ENCODE measurements around the gene ZFAND2A.
"Not testable (repeated sequence)": the region's sequence is repeated elsewhere in the genome, so short reads cannot be mapped to it uniquely, and the experiment has no call there.

ZFAND2A gene, protein sequence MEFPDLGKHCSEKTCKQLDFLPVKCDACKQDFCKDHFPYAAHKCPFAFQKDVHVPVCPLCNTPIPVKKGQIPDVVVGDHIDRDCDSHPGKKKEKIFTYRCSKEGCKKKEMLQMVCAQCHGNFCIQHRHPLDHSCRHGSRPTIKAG

DNA sequence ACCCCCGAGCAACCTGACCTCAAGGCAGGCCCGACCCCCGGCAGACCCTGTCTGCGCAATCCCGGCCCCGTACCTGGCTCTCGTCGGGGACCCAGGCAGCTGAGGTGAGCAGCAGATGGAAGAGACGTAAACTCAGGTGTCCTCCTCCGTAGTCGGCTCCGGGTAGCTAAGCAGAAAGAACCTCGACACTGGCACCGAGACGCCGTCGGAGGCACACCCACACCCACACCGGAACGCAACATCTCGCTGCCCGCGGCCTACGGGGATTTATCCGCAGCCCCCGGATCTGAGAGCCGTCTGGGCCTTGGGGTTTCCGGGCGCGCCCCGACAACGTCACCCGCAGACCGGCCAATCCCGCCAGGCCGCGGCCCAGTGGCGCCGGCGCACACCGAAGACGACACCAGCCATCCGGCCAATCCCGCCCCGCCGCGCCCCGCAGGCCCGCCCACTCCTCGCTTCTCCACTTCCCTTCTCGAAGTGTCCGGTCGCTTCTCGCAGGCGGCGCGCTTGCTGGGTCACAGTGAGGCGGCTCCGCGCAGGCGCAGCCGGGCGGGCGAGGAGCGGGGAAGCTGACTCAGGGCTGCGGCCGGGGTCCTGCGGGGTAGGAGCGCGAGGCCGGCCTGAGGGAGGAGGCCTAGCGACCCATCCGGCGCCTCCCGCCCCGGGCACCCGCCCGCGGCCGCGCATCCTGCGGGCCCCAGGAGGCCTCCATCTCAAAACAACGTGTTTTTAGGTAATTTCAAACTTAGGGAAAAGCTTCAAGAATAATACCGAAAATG is at the start of gene ZFAND2A:
TSS of gene ZFAND2A (minus strand) at position 306 of the 779 bp plus-strand sequence. CDS start 1,984 bp downstream, outside the sequence.
- FAIRE-seq = no peak

DNA sequence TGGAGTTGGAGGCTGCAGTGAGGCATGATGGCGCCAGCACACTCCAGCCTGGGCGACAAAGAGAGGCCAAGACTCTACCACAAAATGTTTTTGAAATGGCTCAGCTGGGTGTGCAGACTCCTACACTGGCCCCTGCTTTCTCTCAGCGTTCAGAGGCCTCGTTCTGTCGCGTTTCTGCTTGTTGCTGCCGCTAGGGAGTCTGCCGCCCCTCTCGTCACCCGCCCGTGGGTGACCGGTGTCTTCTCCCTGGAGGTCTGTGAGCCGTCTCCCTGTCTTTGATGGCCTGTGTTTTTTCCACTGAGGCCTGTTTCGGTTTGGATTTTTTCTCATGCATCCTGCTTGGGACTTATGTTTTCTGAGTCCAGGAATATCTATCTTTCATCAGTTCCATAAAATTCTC is 49.1 kb upstream of the ZFAND2A start:
- no peak for FAIRE-seq

DNA sequence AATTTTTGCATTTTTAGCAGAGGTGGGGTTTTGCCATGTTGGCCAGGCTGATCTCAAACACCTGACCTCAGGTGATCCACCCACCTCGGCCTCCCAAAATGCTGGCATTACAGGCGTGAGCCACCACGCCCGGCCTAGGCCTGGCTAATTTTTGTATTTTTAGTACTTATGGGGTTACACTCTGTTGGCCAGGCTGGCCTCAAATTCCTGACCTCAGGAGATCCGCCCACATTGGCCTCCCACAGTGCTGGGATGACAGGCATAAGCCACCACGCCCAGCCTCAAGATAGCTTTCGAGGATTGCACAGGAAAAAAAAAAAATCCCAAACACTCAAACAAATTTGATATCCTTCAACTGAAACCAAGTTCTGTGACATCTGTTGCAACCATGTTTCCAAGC is 45.7 kb upstream of the ZFAND2A start:
- FAIRE-seq = not testable (repeated sequence)

DNA sequence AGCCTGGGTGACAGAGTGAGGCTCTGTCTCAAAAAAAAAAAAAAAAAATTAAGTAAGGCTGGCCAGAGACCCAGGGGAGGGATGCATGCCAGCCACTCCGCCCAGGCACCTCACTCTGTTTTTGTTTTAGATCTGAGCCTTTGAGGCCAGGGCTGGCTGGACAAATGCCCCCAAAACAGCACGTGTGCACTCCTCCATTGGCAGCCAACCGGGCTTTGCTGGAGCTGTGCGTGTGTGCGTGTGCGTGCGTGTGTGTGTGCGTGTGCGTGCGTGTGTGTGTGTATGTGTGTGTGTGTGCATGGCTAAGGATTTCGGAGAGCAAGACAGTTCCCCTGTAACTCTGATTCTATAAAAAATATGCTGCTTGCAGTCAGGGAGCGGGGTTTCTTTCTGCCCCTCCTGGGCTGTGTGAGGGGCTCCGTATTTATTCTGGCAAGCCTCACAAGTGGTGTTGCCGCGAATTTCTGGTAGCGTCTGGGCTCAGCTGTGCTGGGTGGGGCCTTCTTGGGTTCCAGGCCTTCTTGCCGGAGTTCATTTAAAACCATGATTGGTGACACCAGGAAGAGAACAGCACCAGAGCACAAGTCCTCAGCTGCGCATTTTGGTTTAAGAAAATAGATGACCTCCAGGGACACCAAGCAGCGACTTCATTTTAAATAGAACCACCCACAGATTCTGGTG is 44.6 kb upstream of the ZFAND2A start:
- no peak for FAIRE-seq

DNA sequence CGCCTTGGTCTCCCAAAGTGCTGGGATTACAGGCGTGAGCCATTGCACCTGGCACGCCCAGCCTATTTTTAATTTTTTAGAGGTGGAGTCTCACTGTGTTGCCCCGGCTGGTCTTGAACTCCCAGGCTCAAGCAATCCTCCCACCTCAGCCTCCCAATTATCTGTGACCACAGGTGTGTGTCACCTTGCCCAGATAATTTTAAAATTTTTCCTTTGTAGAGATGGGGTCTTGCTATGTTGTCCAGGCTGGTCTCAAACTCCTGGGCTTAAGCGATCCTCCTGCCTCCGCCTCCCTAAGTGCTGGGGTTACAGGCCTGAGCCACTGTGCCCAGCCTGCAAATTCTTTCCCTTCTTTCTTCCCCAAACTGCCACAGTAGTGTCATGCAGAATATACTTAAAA is 42.9 kb upstream of the ZFAND2A start:
- not testable (repeated sequence) for FAIRE-seq

DNA sequence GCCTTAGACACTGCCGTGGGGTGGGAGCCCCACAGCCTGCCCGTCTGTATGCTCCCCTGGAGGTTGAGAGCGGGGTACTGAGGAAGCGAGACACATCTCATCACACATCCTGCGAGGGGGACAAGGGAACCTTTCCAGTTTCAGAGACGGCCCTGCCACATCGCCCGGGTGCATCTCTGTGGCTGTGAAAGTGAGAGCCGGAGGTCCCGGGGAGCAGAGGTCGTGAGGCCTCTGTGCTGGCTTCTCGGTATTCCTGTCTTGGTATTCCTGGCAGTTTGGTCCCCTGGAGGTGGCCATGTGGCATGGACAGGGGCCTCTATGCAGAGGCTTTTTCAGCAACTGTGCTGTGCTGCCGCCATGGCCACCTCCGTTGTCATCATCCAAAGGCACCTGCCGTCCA is 41.9 kb upstream of the ZFAND2A start:
- no peak for FAIRE-seq

DNA sequence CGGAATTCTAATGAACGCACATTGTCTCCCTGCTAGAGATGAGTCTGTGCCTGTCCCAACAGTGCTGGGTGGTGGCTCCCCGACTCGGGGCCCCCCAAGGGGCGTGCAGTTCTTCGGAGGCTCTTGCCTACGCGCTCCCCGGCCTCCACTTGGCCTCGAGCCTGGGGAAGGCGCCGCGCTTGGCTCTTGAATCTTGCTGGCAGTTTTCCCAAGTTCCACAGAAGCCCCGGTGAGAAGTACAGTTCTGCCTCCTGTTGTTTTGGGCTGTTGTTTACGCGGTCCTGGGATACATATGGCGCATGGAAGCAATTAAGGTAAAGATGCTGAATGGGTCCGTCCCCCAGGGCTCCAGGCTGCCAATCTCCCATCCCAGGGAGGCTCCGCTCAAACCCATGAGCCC is 40.0 kb upstream of the ZFAND2A start:
- FAIRE-seq = no peak

DNA sequence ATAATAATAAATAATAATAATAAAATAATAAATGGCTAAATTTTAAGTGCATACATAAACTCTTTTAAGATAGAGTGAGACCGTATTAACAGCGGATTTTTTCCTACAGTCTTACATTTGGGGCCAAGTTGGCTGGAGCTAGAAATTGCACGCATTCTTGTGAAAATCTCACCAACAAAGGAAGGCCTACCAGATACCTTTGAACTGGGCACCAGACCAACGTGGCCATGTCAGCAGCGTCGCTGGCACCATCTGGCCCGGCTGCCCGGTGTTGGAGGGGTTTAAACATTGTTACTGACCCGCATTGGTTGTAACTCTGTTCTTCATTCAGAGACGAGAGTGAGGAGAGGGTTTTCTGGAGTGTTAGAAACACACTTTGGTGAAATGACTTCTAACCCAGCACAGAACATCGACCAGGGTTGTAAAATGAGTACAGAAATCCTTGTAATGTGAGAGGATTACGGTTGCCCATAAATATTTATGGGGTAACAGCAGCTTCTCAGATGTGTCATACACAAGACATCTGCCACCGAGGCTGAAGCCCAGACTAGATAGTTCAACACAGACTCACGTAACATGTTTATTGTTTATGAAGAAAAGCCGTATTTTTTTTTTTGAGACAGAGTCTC is 38.1 kb upstream of the ZFAND2A start:
- no peak for FAIRE-seq

DNA sequence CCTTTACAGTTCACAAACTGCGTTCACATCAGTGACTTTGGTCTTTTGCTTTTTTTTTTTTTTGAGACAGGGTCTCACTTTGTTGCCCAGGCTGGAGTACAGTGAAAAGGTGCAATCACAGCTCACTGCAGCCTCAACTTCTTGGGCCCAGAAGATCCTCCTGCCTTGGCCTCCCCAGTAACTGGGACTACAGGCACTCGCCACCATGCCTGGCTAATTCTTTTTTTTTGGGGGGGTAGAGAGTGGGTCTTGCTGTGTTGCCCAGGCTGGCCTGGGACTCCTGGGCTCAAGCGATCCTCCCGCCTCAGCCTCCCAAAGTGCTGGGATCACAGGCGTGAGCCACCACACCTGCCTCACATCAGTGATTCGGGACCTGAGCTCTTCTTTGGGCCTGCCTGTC is 37.0 kb upstream of the ZFAND2A start:
- no peak for FAIRE-seq

DNA sequence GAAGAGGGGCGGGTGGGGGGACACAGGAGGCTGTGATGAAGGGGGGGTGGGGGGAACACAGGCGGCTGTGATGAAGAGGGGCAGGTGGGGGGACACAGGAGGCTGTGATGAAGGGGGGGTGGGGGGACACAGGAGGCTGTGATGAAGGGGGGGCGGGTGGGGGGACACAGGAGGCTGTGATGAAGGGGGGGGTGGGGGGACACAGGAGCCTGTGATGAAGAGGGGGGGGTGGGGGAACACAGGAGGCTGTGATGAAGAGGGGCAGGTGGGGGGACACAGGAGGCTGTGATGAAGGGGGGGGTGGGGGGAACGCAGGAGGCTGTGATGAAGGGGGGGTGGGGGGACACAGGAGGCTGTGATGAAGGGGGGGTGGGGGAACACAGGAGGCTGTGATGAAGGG is 36.4 kb upstream of the ZFAND2A start:
- FAIRE-seq = not testable (repeated sequence)

DNA sequence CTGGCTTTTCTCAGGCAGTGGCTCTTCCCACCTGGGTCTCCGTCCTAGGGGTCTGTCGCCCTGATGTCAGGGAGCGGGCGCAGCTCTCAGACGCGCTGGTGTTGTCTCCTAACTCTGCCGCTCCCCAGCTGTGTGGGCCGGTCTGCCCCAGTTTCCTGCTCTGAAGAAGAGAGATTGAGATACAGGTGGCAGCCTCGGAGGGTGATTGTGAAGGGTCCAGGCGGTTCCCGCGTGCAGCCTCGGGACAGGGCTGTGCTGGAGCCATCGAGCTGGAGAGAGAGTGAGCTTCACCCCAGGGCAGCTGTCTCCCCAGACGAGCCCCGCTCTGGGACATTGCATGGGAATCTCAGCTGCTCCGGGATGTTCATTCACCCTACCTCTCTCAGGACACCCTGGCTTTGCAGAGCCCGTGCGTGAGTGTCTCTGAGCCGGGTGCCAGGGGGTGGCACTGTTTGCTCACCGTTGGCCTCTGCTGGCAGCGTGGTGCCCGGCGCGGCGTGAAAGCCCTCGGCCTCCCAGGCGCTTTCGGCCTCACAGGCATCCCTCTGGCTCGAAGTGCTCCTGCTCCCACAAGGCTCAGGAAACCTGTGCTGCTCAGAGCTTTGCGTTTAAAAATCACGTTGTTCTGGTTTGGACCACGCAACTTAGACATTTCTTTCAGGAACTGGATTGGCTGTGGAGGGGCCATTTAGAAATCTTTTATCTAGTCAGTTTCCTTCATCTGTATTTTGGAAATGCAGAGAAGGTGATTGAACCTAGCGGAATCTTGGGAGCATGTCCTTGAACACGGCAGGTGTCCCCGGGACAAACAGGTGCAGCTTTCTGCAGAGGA is 33.8 kb upstream of the ZFAND2A start:
- no peak for FAIRE-seq

DNA sequence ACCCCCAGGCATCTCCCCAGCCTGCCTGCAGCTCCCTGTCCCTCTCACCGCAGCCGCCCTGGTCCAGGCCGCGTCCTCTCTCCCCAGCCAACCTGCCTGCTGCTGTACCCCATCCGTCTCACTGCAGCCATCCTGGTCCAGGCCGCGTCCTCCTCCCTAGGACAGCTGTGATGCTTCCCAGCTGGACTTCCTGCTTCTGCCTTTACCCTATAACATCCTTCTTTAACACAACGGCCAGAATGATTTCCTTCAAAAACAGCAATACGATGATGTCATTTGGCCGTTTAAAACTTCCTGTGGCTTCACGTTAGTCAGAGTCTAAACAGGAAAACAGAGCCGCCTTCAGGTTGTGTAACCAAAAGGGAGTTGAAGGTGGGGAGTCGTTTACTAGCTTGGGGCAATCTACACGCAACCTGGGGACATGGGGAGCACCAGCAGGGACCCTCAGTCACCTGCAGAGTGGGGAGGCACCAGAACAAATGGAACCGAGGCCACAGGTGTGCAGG is 32.2 kb upstream of the ZFAND2A start:
- no peak for FAIRE-seq

DNA sequence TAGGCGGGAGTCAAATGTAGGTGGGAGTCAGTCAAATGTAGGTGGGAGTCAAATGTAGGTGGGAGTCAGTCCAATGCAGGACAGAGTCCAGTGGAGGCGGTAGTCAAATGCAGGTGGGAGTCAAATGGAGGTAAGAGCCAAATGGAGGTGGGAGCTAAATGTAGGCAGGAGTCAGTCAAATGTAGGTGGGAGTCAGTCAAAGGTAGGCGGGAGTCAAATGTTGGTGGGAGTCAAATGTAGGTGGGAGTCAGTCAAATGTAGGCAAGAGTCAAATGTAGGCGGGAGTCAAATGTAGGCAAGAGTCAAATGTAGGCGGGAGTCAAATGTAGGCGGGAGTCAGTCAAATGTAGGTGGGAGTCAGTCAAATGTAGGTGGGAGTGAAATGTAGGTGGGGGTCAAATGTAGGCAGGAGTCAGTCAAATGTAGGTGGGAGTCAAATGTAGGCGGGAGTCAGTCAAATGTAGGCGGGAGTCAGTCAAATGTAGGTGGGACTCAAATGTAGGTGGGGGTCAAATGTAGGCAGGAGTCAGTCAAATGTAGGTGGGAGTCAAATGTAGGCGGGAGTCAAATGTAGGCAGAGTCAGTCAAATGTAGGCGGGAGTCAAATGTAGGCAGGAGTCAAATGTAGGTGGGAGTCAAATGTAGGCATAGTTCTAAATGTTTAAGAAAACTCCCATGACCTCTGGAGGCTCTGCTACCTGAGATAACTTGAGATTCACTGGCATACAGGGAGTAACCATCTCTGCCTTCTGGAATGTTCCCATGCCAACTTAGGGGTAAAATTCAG is 30.2 kb upstream of the ZFAND2A start:
- no peak for FAIRE-seq

DNA sequence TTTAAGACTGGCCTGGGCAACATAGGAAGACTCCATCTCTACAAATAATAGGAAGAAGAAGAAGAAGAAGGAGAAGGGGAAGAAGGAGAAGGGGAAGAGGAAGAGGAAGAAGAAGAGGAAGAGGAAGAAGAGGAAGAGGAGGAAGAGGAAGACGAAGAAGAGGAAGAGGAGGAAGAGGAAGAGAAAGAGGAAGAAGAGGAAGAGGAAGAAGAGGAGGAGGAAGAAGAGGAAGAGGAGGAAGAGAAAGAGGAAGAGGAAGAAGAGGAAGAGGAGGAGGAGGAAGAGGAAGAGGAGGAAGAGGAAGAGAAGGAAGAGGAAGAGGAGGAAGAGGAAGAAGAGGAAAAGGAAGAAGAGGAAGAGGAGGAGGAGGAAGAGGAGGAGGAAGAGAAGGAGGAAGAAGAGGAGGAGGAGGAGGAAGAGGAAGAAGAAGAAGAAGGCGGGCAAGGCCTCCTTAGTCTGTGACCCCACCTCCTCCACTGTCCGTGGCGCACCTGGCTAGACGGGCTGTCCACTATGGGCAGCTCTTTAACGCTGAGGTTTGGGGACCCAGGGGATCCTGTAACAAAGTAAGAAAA is 28.8 kb upstream of the ZFAND2A start:
- FAIRE-seq = no peak

DNA sequence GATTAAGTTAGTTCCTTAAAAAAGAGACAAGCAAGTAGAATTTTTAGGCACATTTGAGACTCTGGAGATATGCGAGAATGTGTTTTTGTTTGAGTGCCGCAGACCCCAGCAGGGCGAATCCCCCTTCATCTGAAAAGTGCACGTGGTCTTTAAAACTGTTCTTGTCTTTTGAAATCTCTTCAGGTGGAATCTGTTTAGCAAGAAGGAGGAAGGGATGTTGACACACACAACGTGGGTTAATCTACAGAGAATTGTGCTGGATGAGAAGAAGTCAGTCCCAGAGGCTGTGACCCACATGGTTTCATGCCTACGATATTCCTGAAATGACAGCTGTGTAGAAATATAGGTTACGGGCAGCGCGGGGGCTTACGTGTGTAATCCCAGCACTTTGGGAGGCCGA is 27.1 kb upstream of the ZFAND2A start:
- FAIRE-seq = no peak

DNA sequence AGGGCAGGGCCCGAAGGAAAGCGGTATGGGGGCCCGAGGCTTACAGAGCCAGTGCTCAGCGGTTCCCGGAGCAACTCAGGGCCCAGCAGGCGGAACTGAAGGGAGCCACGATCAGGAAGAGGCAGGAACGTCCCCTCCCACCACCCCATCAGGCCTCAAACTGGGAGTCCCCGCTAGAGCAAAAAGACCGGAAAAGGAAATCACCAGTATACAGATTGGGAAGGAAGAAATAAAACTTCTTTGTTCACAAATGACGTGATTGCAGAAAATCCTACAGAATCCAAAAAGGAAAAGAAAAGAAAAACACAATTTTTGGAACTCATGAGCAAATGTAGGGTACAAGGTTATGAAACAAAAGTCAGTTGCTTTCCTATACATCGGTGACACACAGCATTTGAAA is 21.6 kb upstream of the ZFAND2A start:
- FAIRE-seq = no peak

DNA sequence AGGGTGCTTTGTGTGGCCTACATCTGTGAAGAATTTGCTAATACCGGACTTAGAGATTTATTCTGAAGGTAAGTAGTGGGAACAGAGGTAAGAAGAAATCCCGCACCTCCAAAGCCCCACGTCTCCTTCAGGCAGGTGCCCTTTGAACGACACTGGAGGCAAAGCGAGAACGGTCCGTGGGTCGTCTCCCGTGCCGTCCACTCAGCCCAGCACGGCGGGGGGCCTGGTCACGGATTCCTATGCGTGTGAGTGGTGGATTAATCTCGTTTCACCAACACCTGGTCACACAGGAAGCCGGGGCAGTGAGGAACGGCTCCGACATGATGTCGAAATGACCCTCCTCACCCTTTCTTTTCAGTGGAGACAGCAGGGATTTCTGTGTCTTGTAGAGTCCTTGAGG is 21.0 kb upstream of the ZFAND2A start:
- no peak for FAIRE-seq

DNA sequence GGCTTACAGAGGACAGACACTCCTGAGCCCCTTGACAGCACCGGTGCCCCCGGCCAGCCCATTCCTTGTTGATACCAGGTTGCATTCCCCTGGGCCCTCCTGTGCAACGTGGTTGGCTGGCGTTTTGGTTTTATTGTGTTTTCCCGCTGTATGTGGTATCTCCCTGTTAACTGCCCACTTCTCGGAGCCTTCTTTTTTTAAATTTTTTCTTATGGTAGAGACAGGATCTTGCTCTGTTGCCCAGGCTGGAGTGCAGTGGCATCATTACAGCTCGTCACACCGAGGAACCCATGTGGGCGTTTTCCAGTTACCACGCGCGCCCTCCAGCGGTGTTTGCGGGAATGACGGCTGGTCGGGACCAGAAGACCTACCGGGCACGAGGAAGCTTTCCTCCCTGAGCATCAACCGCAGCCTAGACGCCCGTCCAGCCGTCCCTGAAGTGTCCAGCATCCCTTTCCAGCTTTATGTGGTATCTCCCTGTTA is 16.9 kb upstream of the ZFAND2A start:
- FAIRE-seq = no peak

DNA sequence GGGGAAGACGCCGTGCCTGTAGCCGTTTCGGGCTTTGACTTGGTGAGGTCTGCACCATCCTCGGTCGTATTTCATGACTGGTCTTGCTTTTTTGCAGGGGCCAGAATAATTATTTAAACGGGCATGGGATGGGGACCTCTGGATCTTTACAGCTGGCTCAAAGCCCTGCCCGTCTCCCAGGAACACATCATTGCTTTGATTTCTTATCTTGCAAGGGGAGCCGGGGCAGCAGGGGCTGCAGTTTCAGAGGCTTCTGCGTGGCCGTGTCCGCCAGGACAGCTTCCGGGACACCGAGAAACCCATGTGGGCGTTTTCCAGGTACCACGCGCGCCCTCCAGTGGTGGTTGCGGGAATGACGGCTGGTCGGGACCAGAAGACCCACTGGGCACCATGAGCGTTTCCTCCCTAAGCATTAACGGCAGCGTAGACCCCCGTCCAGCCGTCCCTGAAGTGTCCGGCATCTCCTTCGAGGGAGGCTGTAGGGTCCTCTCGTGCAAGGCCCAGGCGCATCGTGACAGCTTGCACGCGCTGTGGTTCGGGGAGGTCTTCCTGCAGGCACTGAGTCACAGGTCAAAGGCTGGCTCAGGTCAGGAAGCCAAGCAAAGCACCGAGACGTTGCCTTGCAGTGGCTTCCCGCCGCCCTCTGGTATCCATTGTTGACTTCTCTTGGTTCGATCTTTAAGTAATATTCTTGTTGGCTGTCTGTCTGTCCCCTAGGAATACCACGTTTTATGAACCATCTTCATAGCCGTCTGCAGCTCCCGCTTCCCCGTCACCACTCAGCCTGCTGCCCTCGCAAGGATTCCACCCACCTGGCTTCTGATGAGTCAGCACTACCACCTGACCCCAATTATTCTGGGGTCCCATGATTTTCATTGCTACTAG is 16.2 kb upstream of the ZFAND2A start:
- FAIRE-seq = no peak

DNA sequence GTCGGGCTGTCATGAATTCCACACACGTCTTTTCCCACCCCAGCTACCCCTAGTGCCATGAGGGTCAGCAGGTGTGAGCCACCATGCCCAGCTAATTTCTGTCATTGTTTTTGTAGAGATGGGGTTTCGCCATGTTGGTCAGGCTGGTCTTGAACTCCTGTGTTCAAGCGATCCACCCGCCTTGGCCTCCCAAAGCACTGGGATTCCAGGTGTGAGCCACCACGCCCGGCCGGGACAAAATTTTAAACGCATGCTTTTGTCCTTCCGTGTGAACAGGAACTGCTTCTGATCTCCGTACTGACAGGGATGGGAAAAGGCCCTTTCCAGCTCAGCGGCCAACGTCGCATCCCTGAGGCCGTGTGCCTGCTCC is 15.6 kb upstream of the ZFAND2A start:
- no peak for FAIRE-seq

Data from colon (tissue), 2 donors.